Measurements from ENCODE around the gene STC2.

Gene STC2

DNA sequence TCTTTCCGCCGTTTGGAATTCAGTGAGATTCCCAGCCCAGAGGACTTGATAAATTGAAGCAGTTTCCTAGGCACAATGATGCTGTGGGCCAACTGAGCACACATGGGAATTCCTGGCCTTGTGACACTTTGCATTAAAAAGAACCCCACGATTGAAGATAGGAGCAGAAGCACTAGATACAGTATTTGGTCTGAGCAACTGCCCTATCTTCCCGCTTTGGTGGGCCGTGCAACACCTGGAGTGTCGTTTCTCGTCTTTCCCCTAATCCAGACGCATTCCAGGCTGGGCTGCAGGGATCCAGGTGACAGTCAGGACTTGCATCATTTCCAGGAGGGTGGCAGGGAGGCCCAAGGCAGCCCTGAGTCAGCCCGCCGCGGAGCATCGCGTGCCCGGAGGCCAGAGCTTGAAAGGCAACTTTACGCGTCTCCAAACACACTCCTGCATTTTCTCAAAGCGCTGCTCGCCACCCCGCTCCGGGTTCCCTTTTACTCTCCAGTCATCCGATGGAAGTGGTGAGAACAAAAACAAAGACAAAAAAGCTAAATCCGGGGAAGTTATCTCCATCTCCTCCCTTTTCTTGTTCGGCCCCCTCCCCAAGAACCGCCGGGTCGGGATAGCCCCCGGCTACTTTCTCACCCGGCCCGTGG, 753 bp upstream of the STC2 start:
- DNase-seq (ENCODE audit: low read depth), result no peak

GRCh38 chr5:173327084-173327947, 898 bp downstream of the STC2 start:
- no peak for DNase-seq (ENCODE audit: low read depth)

DNA sequence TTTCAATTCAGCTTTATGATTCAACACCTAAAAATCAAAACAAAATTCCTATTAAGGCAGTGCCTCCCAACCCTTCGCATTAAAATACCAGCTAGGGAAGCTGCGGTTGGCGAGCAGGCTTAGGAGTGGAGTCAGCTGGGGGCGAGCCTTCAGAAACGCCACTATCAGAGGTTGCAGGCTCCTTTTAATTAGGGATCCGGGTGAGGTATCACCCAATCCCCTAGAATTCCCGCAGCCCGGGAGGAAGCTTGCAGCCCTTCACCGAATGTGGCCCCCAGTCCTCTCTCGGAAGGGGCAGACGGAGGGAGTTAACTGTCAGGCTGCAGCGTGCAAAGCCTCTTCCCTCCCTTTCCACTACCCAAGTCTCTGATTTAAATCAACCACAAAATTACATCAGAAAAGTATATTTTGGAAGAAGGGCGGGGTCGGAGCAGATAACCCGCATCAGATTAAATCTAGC, 1.7 kb downstream of the STC2 start:
- DNase-seq (ENCODE audit: low read depth), result no peak

DNA sequence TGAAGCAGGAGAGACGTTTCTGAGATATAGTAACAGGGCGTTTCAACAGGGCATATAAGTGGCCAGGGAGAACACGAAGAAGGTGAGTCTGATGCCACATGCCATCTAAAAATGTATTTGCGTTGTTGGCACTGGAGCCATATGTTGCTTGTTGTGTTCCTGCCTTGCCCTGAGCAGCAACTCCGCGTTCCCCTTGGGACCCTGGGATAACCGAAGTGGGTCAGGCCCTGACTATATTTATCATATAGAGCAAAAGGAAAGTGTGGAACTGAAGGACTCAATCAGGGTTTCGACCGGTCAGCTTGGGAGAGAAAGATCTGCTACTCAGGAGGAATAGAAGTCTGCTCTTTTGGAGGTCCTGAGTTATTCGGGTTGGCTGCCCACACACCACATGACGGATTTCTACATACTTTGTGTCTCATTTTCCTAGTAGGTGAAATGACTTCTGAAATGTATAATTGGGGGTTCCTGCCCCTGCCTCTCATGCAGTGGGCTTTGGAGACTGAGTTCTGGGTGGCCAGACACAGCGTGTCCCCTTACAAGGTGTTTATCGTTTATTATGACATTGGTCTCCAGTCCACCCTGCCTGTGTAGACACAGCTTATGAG, 3.0 kb downstream of the STC2 start:
- no peak for DNase-seq (ENCODE audit: low read depth)

GRCh38 chr5:173324115-173325001, 3.9 kb downstream of the STC2 start:
- DNase-seq (ENCODE audit: low read depth), result no peak

DNA sequence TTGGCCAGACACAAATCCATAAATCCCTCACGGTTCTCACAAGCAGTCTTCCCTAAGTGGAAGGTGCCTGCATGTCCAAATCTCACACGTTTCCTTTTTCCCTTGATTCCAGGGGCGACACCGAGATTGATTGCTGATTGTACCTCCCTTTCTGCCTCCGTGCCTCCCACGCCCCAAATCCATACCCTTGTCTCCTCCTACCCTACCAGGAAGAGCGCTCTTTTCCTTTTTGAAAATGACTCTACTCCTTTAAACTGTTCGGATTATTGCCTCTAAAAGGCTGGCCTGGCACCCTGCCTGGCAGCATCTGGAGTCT, 4.5 kb downstream of the STC2 start:
- no peak for DNase-seq (ENCODE audit: low read depth)

DNA sequence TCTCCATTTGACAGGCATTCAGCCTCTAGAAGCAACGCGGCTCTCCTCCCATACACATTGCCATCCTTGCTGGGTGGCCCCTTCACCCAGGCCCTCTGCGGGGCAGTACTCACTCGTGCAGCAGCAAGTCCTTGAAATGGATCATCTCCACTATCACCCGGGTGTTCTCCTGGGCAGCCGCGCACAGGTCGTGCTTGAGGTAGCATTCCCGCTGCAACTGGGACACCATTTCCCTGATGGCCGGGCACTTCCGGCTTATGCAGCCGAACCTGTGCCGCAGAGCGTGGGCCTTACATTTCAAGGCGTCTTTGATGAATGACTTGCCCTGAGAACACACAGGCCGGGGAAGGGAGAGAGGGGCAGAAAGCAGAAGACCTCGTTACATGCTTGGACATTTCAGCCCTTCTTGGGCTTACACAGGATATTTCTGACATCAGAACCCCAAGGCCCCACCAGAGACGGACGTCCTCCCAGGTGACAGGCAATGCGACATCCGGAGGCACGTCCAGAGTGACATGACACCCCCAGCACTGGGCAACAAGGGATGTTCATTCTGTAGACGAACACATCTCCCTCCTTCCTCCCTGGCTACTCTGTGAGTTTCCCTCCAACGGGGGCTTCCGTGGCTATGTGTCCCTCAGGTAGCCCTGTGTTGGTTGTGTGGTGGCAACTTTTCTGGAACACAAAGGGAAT, 5.0 kb downstream of the STC2 start:
- no peak for DNase-seq (ENCODE audit: low read depth)

DNA sequence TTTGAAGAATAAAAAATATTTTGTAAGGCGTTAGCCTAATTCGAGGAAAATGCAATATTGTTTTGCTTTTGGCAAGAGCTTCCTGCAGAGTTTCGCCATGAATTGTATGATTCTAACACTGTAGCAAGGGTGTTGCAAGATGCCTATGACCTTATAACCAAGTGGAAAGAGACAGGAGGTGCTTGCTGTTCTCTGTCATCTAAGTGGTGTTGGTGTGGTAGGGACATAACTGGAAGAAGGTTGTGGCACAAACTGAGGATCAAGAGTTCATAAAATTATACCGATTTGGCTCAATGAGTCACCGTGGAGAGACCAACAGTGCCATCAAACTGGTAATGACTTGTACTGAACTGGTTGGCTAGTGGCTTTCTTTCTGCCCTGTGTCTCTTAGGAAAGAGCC, 6.3 kb downstream of the STC2 start:
- DNase-seq (ENCODE audit: low read depth), result no peak

- no peak for DNase-seq (ENCODE audit: low read depth)
These were observed 8.0 kb downstream of the STC2 start for GRCh38 chr5:173320259-173320658.

GRCh38 chr5:173319646-173320045, 8.6 kb downstream of the STC2 start:
- no peak for DNase-seq (ENCODE audit: low read depth)

DNA sequence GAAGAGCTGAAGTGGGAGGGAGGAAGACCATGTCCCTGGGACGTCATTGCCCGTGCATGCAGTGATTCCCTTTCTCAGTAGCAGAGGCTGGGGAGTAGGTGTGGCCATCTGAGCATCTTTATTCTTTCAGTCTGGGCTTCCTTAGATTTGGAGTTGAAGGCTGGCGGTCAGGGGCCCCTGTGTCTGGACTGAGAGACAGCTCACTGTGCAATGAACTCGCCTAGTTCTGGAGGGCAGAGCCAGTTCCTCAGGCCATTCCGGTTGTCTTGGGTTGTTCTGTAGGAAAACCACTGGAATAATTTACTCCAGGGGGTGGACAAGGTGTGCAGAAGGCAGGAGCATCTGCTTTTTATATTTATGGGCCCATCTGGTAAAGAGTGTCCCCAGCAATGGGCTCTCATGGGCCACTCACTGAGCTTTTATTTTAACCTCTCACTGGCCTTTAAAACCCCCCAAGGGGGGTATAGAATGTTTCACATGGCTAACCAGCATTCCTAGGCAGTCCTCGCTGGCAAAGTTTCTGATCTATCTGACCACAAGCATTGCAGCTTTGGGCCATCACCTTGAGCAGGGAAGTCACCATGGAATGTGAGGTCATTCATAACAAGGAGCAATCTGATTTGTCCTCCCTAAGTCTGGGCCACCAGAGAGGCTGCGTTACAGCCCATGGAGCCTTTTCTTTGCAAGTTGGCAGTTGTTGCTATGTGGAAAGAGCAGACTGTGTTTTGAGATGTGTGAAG, 9.2 kb downstream of the STC2 start:
- no peak for DNase-seq (ENCODE audit: low read depth)

- DNase-seq (ENCODE audit: low read depth), result no peak
These were observed 9.9 kb downstream of the STC2 start for GRCh38 chr5:173318330-173318729.

GRCh38 chr5:173317852-173318251, 10.4 kb downstream of the STC2 start:
- DNase-seq (ENCODE audit: low read depth), result no peak

- no peak for DNase-seq (ENCODE audit: low read depth)
These were observed 11.0 kb downstream of the STC2 start for GRCh38 chr5:173317091-173317730.

- no peak for DNase-seq (ENCODE audit: low read depth)
These were observed 11.7 kb downstream of the STC2 start for GRCh38 chr5:173316339-173317020.

GRCh38 chr5:173315495-173316338, 12.5 kb downstream of the STC2 start:
- no peak for DNase-seq (ENCODE audit: low read depth)

GRCh38 chr5:173314166-173314952, 13.9 kb downstream of the STC2 start:
- DNase-seq (ENCODE audit: low read depth), result no peak

DNA sequence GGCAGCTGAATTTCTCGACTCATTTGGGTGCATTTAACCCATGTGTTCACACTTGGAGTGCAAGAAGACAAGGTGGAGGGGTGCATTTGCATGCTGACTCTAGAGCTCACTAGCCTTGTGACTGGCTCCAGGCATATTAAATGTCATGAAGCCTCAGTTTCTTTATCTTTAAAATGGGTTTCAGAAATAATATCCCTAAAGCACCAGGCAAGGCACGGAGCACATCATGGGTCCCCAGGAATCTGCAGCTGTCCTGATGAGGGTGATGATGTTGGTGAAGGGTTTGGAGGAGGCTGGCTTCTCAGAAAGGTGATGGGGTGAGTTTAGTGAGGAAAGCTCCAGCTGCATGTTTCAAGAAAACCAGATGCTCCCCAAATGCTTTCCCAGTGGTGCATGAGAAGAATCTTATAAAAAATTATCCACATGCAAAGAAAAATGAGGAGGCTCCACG, 14.8 kb downstream of the STC2 start:
- DNase-seq (ENCODE audit: low read depth), result no peak

All from stimulated activated CD8-positive, alpha-beta memory T cell treated with anti-CD3 and anti-CD28 coated beads, Interleukin-12 subunit alpha, Interleukin-12 subunit beta, amount 100 ng/mL, for 1 hour (primary cell).